Ramos (cell line): ENCODE results near the gene PLOD3.

Source experiments
- in situ Hi-C: fragments of 300-500 bp; cut with MboI; formaldehyde crosslinking; loops from one replicate; pipeline ENCODE4 v1.14.3; 2022; ENCODE audit warnings: low sequenced_read_pairs; ENCODE audit not compliant: unreplicated experiment

PLOD3 gene

GRCh38 chr7:101239951-101240220, 22.5 kb upstream of the PLOD3 start:
- in situ Hi-C loops, result no loop called here

GRCh38 chr7:101239191-101239950, 22.0 kb upstream of the PLOD3 start:
- in situ Hi-C loops, result no loop called here

- in situ Hi-C loops, result no loop called here
These were observed 21.1 kb upstream of the PLOD3 start for GRCh38 chr7:101238226-101239182.

GRCh38 chr7:101237206-101238067, 20.1 kb upstream of the PLOD3 start, which contains the start of gene CLDN15:
TSS of gene CLDN15 (minus strand) at chr7:101237802. CDS start at chr7:101237581, 221 bp downstream.
- in situ Hi-C loops, result no loop called here

- in situ Hi-C loops, result no loop called here
These were observed 19.0 kb upstream of the PLOD3 start for GRCh38 chr7:101236292-101236835.

- in situ Hi-C loops, result no loop called here
These were observed 18.1 kb upstream of the PLOD3 start for GRCh38 chr7:101235522-101235921.

GRCh38 chr7:101235050-101235449, 17.7 kb upstream of the PLOD3 start:
- in situ Hi-C loops, result no loop called here

- in situ Hi-C loops, result no loop called here
These were observed 17.3 kb upstream of the PLOD3 start for GRCh38 chr7:101234636-101235035.

- in situ Hi-C loops, result no loop called here
These were observed 16.6 kb upstream of the PLOD3 start for GRCh38 chr7:101233907-101234547.

- in situ Hi-C loops, result no loop called here
These were observed 14.9 kb upstream of the PLOD3 start for GRCh38 chr7:101232141-101232850.

- in situ Hi-C loops, result no loop called here
These were observed 14.3 kb upstream of the PLOD3 start for GRCh38 chr7:101231644-101232043.

- in situ Hi-C loops, result no loop called here
These were observed 9.3 kb upstream of the PLOD3 start for GRCh38 chr7:101226721-101227120.

- in situ Hi-C loops, result no loop called here
These were observed 8.3 kb upstream of the PLOD3 start for GRCh38 chr7:101225650-101226049.

GRCh38 chr7:101223528-101223927, 6.1 kb upstream of the PLOD3 start:
- in situ Hi-C loops, result no loop called here

- in situ Hi-C loops, result no loop called here
These were observed 5.0 kb upstream of the PLOD3 start for GRCh38 chr7:101222275-101222830.

GRCh38 chr7:101220295-101220694, 2.9 kb upstream of the PLOD3 start:
- in situ Hi-C loops, result no loop called here

- in situ Hi-C loops, result no loop called here
These were observed 1.1 kb upstream of the PLOD3 start for GRCh38 chr7:101218236-101219125.

- in situ Hi-C loops, result no loop called here
These were observed 457 bp downstream of the PLOD3 start for GRCh38 chr7:101216860-101217387.
